T follicular helper cell (primary cell): Measurements from ENCODE around the gene PROX1.

ENCODE experiments used
- DNase-seq: peaks from one replicate; pipeline ENCODE4 v3.0.0-alpha.2; 2020; ENCODE audit warnings: low read depth

Gene PROX1

DNA sequence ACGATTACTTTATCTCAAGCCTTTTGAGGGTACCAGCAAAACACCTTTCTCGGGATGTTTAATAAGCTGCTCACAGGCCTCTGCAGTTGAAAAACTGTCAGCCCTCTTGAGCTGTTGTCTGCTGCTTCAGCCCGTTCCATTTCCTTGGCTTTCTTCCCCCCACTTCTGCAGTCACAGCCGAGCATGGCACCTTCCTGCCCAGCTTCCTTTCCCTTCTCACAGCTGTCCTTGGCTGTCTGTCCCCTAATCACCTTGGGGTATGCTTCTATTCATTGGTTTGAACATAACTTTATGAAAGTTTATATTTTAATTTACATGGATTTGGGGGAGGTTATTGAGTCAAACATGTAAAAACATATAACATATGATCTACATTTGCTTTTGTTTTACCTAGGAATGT lies 6.9 kb upstream of the PROX1 start:
- no peak for DNase-seq

DNA sequence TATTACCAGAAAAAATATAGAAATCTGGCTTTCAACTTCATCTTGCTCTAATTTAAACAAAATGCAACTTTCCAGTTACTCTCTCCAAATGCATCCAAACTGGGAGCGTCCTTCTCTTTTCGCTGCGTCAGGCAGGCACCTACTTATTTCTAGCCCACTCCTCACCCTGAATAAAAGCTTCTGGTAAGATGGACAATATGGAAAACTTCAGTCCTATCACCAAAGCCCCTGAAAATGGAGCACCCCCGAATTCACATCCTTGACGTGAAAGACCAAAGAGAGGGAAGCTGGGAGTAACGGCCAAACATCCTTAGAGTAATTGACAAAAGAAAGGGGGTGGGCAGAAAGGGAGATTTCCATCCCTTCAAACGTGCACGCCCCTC lies 5.5 kb upstream of the PROX1 start:
- DNase-seq: no peak

GRCh38 chr1:213982672-213983492 lies 4.9 kb upstream of the PROX1 start:
- DNase-seq: no peak

GRCh38 chr1:213983493-213984386 lies 4.0 kb upstream of the PROX1 start:
- no peak for DNase-seq

GRCh38 chr1:213984387-213985208 lies 3.2 kb upstream of the PROX1 start:
- no peak for DNase-seq

DNA sequence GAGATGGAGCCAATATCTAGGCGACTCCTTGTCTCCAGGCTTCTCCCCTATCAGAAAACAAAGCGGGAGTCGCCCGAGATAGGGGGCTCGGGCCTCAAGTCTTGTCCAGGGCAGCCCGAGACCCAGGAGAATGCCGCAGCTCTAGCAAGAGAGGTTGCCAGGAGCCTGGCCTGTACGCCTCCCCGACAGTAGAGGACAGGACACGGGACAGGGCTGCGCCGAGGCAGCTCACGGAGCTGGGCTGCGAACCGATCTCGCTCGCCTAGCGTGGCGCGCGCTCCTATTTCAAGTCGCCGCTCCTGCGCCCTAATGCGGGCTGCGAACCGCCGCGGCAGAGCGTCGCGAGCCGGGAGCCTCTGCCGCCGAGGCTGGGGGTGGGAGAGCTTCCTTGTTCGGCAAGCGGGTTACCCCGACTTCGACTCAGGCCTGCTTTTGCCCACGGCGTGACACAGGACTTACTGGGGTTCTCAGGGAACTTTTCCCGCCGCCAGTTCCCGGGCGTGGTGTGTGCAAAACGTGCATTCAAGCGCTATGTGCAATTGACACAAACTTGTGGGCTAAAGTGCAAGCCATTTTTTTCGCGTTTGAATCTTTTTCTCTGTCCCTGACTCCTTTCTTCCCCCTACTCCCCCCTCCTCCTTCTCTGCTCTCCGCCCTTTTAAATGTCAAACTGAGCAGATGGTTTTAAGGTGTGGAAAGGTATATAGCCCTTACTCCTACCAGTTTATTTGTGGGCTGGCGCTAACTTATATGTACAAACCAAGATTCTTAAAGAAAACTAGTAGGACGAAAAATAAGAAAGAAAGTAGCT lies 2.4 kb upstream of the PROX1 start:
- no peak for DNase-seq

DNA sequence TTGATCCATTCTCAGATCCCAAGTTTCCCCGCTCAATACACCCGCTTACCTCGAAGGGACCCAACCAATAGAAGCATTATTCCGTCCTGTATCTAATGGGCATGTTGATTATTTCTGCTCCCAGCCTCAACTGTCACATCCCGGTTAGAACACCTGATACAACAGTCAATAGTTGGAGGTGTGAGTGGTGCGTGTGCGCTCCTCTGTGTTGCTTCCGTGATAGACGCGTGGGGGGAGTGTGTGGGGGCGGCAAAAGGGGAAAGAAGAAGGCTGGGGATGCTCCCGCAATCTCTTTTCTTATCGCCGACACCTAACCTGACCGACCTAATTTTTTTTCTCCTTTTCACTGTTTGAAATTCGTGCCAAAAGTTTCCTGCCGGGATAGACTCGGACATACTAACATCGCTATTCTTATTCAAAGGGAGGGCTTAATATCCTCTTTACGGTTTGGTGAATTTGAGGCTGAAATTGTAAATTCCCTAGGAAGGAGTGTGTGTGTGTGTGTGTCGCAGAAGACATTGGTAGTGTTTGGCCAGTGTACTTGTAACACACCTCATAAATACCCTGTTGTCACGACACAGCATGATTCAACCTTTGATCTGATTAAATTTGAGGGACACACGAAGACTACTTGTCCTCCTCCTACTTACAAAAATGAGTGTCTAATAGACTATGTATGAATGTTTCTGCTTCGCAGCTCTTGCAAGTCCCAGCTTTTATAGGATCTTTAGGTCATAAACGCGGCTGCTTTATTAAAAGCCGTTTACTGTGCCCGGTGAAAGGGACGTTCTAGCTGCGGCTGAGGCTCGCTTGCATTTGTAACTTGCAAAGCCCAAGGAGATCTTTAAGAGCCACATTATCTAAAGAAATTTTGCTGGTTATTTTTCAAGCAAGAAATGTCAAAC lies 1.5 kb upstream of the PROX1 start:
- no peak for DNase-seq

DNA sequence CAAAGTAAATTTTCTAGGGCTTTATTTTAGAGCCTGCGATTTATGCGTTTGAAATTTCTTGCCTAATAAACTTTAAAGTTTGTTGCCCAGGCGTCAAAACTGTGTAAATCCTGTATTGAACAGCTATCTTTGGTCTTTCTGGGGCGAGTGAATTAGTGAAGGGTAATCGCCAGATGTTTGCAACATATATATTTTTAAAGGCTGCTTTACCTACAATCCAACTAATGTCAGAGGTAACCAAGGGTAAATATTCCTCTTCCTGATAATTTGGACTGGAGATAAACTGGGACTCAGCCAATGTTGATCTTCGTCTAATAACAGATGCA lies 885 bp upstream of the PROX1 start:
- no peak for DNase-seq

GRCh38 chr1:213987422-213987926 lies 299 bp upstream of the PROX1 start:
- DNase-seq: no peak

DNA sequence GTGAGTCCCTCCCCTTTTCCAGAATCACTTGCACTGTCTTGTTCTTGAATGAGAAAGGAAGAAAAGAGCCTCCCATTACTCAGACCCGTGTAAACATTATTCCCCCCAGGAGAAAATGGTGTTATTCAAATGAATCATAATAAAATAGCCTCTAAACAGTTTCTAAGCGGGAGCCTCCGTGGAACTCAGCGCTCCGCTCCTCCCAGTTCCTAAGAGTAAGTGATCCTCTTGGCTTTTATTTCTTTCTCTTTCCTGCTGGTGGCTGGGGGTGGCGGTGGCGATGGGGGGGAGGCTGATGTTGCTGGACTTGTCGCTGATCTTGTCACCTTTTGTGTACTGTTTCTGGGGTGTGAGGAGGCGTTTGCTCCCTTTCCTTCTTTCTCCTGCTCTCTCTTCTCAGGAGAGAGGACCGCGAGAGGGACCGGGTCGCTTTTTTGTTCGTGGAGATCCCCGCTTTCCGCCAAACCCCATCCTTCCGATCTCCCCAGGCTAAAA lies 781 bp downstream of the PROX1 start:
- DNase-seq: no peak

DNA sequence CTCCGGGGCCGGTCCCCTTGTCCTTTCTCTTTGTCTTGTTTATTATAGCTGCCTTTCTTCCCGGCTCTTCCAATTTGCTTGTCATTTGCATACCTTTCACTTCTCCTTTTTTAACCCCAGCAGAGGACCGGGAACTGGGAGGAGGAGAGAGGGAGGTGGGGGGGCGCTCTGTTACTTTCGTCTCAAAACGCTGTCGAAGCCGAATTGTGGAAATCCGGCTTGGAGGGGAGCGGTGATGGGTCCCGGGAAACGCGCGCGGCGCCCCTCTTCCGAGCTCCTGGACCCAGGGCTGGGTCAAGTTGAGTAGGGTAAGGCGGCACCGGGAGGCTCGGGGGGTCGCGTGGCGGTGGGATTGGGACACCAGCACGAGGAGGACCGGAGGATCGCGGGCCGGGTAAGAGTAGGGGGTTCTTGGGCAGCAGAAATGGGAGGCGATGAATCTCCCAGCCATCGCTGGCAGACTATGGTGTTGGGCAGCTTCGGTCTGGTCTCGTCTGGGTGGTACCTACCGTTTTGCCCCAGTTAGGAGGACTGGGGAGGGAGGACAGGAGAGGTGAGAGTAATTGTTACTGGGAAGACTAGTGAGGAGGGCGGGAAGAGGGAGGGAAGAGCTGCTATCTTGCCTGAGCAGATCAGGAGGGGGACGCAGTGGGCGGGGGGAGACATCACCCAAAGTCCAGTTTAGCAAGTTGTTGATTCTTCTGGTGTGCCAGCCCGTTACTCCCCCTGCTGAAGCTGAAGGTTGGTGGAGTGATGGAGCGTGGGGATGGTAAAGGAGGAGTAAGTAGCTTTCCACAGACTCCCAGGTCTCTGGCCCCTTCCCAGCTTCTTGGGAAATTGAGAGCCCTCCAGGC lies 1.5 kb downstream of the PROX1 start:
- DNase-seq: no peak

DNA sequence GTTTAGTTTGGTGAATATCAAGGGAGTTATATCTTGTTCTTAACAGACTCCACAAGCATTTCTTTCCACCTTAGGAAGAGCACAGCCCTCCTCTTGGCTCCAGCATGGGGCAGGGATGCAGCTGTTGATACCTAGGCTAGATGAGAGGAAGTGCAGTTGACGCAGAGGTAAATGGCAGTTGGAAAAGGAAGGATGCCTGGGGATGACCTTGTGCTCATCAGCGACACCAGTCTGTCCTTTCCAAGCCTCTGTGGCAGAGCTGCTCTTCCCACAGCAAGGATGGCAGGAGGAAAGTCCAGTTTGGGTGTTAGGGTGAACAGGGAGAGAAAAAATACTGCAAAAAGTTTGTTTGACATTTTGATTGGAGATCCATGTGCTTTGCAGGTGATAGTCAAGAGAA lies 6.2 kb downstream of the PROX1 start:
- DNase-seq: no peak

- DNase-seq: no peak
Measured at GRCh38 chr1:213994888-213995287, 7.1 kb downstream of the PROX1 start.

GRCh38 chr1:213995603-213996002 lies 7.8 kb downstream of the PROX1 start:
- DNase-seq: no peak

DNA sequence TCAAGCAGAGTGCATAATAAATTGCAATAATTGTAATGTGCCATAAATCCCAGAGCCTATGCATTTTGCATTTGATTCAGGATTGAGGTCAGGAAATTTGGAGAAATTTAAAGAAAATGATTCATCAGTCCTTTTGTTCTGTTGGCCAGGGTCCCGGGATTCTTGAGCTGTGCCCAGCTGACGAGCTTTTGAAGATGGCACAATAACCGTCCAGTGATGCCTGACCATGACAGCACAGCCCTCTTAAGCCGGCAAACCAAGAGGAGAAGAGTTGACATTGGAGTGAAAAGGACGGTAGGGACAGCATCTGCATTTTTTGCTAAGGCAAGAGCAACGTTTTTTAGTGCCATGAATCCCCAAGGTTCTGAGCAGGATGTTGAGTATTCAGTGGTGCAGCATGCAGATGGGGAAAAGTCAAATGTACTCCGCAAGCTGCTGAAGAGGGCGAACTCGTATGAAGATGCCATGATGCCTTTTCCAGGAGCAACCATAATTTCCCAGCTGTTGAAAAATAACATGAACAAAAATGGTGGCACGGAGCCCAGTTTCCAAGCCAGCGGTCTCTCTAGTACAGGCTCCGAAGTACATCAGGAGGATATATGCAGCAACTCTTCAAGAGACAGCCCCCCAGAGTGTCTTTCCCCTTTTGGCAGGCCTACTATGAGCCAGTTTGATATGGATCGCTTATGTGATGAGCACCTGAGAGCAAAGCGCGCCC lies 8.7 kb downstream of the PROX1 start:
- DNase-seq: no peak

DNA sequence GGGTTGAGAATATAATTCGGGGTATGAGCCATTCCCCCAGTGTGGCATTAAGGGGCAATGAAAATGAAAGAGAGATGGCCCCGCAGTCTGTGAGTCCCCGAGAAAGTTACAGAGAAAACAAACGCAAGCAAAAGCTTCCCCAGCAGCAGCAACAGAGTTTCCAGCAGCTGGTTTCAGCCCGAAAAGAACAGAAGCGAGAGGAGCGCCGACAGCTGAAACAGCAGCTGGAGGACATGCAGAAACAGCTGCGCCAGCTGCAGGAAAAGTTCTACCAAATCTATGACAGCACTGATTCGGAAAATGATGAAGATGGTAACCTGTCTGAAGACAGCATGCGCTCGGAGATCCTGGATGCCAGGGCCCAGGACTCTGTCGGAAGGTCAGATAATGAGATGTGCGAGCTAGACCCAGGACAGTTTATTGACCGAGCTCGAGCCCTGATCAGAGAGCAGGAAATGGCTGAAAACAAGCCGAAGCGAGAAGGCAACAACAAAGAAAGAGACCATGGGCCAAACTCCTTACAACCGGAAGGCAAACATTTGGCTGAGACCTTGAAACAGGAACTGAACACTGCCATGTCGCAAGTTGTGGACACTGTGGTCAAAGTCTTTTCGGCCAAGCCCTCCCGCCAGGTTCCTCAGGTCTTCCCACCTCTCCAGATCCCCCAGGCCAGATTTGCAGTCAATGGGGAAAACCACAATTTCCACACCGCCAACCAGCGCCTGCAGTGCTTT lies 9.4 kb downstream of the PROX1 start:
- no peak for DNase-seq

DNA sequence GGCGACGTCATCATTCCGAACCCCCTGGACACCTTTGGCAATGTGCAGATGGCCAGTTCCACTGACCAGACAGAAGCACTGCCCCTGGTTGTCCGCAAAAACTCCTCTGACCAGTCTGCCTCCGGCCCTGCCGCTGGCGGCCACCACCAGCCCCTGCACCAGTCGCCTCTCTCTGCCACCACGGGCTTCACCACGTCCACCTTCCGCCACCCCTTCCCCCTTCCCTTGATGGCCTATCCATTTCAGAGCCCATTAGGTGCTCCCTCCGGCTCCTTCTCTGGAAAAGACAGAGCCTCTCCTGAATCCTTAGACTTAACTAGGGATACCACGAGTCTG lies 10.0 kb downstream of the PROX1 start:
- no peak for DNase-seq

- DNase-seq: no peak
Measured at GRCh38 chr1:213998785-213999184, 11.0 kb downstream of the PROX1 start.
